HepG2 (cell line): Measurements from ENCODE around the gene FIZ1. TPM values are rescaled to one million over a fixed set of nuclear protein-coding genes. Genes with fewer than 3 reads are reported as not detected.
A peak's percentile ranks its signal among the peaks of the same experiment; 100 is the strongest.

Source experiments
- ATAC-seq: fragments of 200-7000 bp; cut with Tn5 transposase; 3 replicates; pipeline ENCODE4 v1.9.1; 2020; ENCODE audit warnings: mild to moderate bottlenecking, moderate library complexity
- BruUV-seq: library from RNA; stranded (reverse); fragments of 400-500 nt; replicated peaks from 2 replicates; lab custom pipeline; 2021; lab: Mats Ljungman, UMichigan
- CTCF ChIA-PET: fragments of 300-600 bp; formaldehyde crosslinking; extraction: SDS; loops from one replicate; lab custom pipeline; 2021; ENCODE audit warnings: low total read pairs, inconsistent platforms, low intra/inter-chr PET ratio; lab: Yijun Ruan, JAX
- POLR2A ChIA-PET: fragments of 350-600 bp; sonication (Branson Sonifier 250); formaldehyde crosslinking; loops from one replicate; lab custom pipeline; 2020; ENCODE audit warnings: antibody characterized with exemption, inconsistent platforms; lab: Yijun Ruan, JAX
- DNase-seq: peaks from one replicate; pipeline ENCODE4 v3.0.0-alpha.2; 2015; ENCODE audit warnings: low spot score
- FAIRE-seq: peaks from 3 replicates; lab custom pipeline; 2011; peaks lifted over from hg19 to GRCh38; lab: Jason Lieb, UNC
- H2AFZ ChIP-seq: one replicate; pipeline ENCODE4 v1.6.1; 2011; ENCODE audit warnings: low read length, inconsistent platforms
- H3K27ac ChIP-seq: fragments of 300-600 bp; 3 replicates; pipeline ENCODE4 v1.8.0; 2011; ENCODE audit warnings: mixed run types, mild to moderate bottlenecking, mixed read lengths, low read length, inconsistent platforms; ENCODE audit not compliant: insufficient read depth; ENCODE audit errors: extremely low read length
- H3K27me3 ChIP-seq, 2 experiments: fragments of 200-600 bp in 1 of 2; 2 replicates in 1 of 2; 3 replicates in 1 of 2; pipeline versions ENCODE4 v1.6.0 to v1.8.0; 2011; ENCODE audit warnings: low read length in 2 of 2, mild to moderate bottlenecking in 2 of 2, moderate library complexity in 2 of 2, inconsistent platforms in 1 of 2; ENCODE audit not compliant: insufficient read depth in 2 of 2, control insufficient read depth in 1 of 2
- H3K36me3 ChIP-seq, 2 experiments: fragments of 200-600 bp in 1 of 2; replicated peaks in 1 of 2; 2 replicates in 1 of 2; 3 replicates in 1 of 2; pipeline versions ENCODE4 v1.5.1 to v1.8.0; 2011; ENCODE audit warnings: low read length in 2 of 2, inconsistent platforms in 1 of 2; ENCODE audit not compliant: insufficient read depth in 2 of 2, control insufficient read depth in 1 of 2
- H3K4me1 ChIP-seq: 2 replicates; pipeline ENCODE4 v1.5.1; 2012; ENCODE audit warnings: low read length, inconsistent platforms; ENCODE audit not compliant: insufficient read depth
- H3K4me2 ChIP-seq: 2 replicates; pipeline ENCODE4 v1.6.0; 2011; ENCODE audit warnings: low read depth, low read length, inconsistent platforms
- H3K4me3 ChIP-seq, 3 experiments: fragments of 200-600 bp in 1 of 3; sonication (generic), shearing (Covaris generic) in 1 of 3; replicated peaks in 1 of 3; 2 replicates each; pipeline ENCODE4 v1.5.1; 2011 to 2016; ENCODE audit warnings: low read length in 3 of 3, inconsistent platforms in 2 of 3, low read depth in 2 of 3, mild to moderate bottlenecking in 2 of 3, control low read depth in 1 of 3, mixed read lengths in 1 of 3; ENCODE audit not compliant: insufficient read depth in 1 of 3
- H3K79me2 ChIP-seq: one replicate; pipeline ENCODE4 v1.6.1; 2011; ENCODE audit warnings: low read length, inconsistent platforms; ENCODE audit not compliant: insufficient read depth
- H3K9ac ChIP-seq: 2 replicates; pipeline ENCODE4 v1.6.0; 2011; ENCODE audit warnings: mild to moderate bottlenecking, low read depth, low read length, inconsistent platforms; ENCODE audit not compliant: insufficient read depth
- H3K9me3 ChIP-seq: 2 replicates; pipeline ENCODE4 v1.5.1; 2012; ENCODE audit warnings: mild to moderate bottlenecking, low read length
- H4K20me1 ChIP-seq: 2 replicates; pipeline ENCODE4 v1.6.0; 2011; ENCODE audit warnings: inconsistent platforms, mild to moderate bottlenecking, low read length, moderate library complexity; ENCODE audit not compliant: insufficient read depth
- IRX3 ChIP-seq: sonication (generic); formaldehyde crosslinking; IDR thresholded peaks from 2 replicates; pipeline ENCODE4 v1.8.1; 2023; ENCODE audit warnings: mild to moderate bottlenecking, low read depth, missing genetic modification reagents, borderline replicate concordance
- KLF16 ChIP-seq, 2 experiments: sonication (generic) in 1 of 2; formaldehyde crosslinking in 1 of 2; IDR thresholded peaks; 2 replicates each; pipeline versions ENCODE4 v1.6.1 to v1.8.0; 2016 to 2023; ENCODE audit warnings: missing genetic modification reagents in 2 of 2, missing compliant biosample characterization in 1 of 2
- MEIS2 ChIP-seq: sonication (generic); formaldehyde crosslinking; IDR thresholded peaks from 2 replicates; pipeline ENCODE4 v1.9.0; 2021; ENCODE audit warnings: mild to moderate bottlenecking, missing genetic modification reagents
- MXI1 ChIP-seq: IDR thresholded peaks from 3 replicates; pipeline ENCODE4 v1.6.1; 2012; ENCODE audit warnings: low read depth, low read length, inconsistent platforms, borderline replicate concordance
- NAIF1 ChIP-seq: sonication (generic); formaldehyde crosslinking; IDR thresholded peaks from 2 replicates; pipeline ENCODE4 v1.5.0; 2020; ENCODE audit warnings: mild to moderate bottlenecking, missing genetic modification reagents, borderline replicate concordance
- REL ChIP-seq: sonication (generic); formaldehyde crosslinking; conservative IDR thresholded peaks from 2 replicates; pipeline ENCODE4 v1.8.0; 2022; ENCODE audit warnings: mild to moderate bottlenecking, missing genetic modification reagents, moderate library complexity
- REXO4 ChIP-seq: sonication (generic); formaldehyde crosslinking; IDR thresholded peaks from 2 replicates; pipeline ENCODE4 v1.8.0; 2022; ENCODE audit warnings: missing genetic modification reagents, mild to moderate bottlenecking, borderline replicate concordance
- RFX1 ChIP-seq: fragments of 450-650 bp; IDR thresholded peaks from 2 replicates; pipeline ENCODE4 v1.6.1; 2017
- RFXANK ChIP-seq: IDR thresholded peaks from 2 replicates; pipeline ENCODE4 v1.6.1; 2016
- SALL2 ChIP-seq: sonication (generic); formaldehyde crosslinking; IDR thresholded peaks from 2 replicates; pipeline ENCODE4 v1.8.1; 2023; ENCODE audit warnings: mild to moderate bottlenecking, missing genetic modification reagents, inconsistent platforms
- SMC3 ChIP-seq: IDR thresholded peaks from 2 replicates; pipeline ENCODE4 v1.6.1; 2011; ENCODE audit warnings: low read length, improper control_type of control experiment
- SMYD3 ChIP-seq: sonication (generic); formaldehyde crosslinking; IDR thresholded peaks from 2 replicates; pipeline ENCODE4 v1.8.1; 2023; ENCODE audit warnings: mild to moderate bottlenecking, missing genetic modification reagents
- SNRNP70 ChIP-seq: fragments of 200-400 bp; formaldehyde crosslinking; IDR thresholded peaks from 2 replicates; pipeline ENCODE4 v1.6.1; 2017; ENCODE audit warnings: mild to moderate bottlenecking, low read depth, low read length, moderate library complexity
- WIZ ChIP-seq: sonication (generic); formaldehyde crosslinking; IDR thresholded peaks from 2 replicates; pipeline ENCODE4 v1.5.1; 2020; ENCODE audit warnings: mild to moderate bottlenecking, missing genetic modification reagents
- ZC3H4 ChIP-seq: sonication (generic); formaldehyde crosslinking; IDR thresholded peaks from 2 replicates; pipeline ENCODE4 v1.4.0; 2020; ENCODE audit warnings: missing genetic modification reagents, borderline replicate concordance
- ZFP1 ChIP-seq: IDR thresholded peaks from 2 replicates; pipeline ENCODE4 v1.6.1; 2016
- ZKSCAN1 ChIP-seq: fragments of 150-350 bp; IDR thresholded peaks from 2 replicates; pipeline ENCODE4 v1.6.1; 2014; ENCODE audit warnings: low read length
- WGBS: methylation state at CpG from one replicate; pipeline ENCODE4 v1.1.6; 2017; ENCODE audit warnings: low lambda C conversion rate; 5-methylcytosine and 5-hydroxymethylcytosine counted together
- in situ Hi-C: cut with HindIII; loops from 2 replicates; pipeline ENCODE4 v1.10.0; 2017; ENCODE audit warnings: low pct_unique_long_range_greater_than_20kb; ENCODE audit not compliant: extremely low pct_ligation_motif_present
- intact Hi-C: fragments of 100-400 bp; cut with micrococcal nuclease; formaldehyde crosslinking; loops from one replicate; pipeline ENCODE4 v1.10.0; 2022; ENCODE audit not compliant: unreplicated experiment
- polyA plus RNA-seq, 8 experiments: library from polyadenylated mRNA; depleted of rRNA in 3 of 8; stranded (reverse) in 7 of 8; unstranded in 1 of 8; fragments of >200 nt; fragmentation: Illumina TruSeq in 4 of 8; extraction: Trizol in 4 of 8; gene quantifications; 2 replicates each; pipeline versions ENCODE4 v1.2.1 to v1.2.3, GENCODE V29; 2011 to 2016; ENCODE audit warnings: low read depth in 4 of 8, missing spikeins in 1 of 8, mixed read lengths in 1 of 8; ENCODE audit not compliant: insufficient read depth in 1 of 8
- total RNA-seq, 5 experiments: library from RNA; depleted of rRNA; stranded (reverse); fragments of >200 nt; fragmentation: Illumina TruSeq; extraction: Trizol; gene quantifications; 2 replicates each; pipeline ENCODE4 v1.2.3, GENCODE V29; 2016; ENCODE audit warnings: low read depth in 1 of 5
- TF ChIP-seq, protein P1 (sequence below): fragments of 450-650 bp; IDR thresholded peaks from 2 replicates; pipeline ENCODE4 v1.6.1; 2016
- TF ChIP-seq, protein P2 (sequence below): sonication (generic); formaldehyde crosslinking; IDR thresholded peaks from 2 replicates; pipeline ENCODE4 v1.4.0; 2020; ENCODE audit warnings: missing genetic modification reagents, borderline replicate concordance

FIZ1 gene
- total and polyA plus RNA-seq, 2 of the 13 experiments (the other 11 are each of a cell fraction or from before 2014, with no cell fraction given): 3.6 to 5.9 TPM

DNA sequence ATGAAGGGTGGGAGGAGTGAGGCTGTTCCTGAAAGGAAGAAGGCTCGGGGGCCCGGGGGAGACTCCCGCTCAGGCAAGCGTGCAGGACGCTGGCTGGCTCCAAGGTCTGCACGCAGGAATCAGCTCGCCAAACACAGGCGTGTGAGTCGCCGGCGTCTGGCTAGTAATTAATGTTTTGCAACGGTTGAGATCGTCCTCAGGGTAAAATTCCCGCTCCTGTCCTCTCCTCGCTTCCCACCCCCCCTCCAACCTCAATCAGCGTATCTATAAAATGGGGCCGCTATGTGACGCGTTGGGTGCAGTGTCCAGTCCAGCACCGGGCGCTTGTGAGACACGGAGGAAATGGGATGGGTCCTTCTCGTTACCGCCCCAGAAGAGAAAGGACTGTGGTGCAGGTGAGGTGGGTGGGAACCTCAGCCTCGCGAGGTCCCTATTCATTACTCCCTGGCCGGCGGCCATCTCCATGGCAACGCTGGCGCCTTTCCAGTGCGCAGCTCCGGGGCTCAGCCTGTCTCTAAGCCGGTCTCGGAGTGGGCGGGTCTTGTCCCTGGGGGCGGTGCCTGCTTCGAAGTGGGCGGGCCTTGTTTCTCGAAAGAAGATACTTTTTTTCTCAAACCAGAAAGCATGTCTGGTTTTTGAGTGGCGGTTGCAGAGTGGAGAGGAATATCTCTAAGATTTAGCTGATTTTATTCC, 12.2 kb downstream of the FIZ1 start (continued):
- TF ChIP-seq SNRNP70 (no peak), ZFP1 (no peak), MXI1 (peak; percentile 83; the same call in 2 of the 3 replicates), ZC3H4 (CRISPR knock-in tag) (no peak)

DNA sequence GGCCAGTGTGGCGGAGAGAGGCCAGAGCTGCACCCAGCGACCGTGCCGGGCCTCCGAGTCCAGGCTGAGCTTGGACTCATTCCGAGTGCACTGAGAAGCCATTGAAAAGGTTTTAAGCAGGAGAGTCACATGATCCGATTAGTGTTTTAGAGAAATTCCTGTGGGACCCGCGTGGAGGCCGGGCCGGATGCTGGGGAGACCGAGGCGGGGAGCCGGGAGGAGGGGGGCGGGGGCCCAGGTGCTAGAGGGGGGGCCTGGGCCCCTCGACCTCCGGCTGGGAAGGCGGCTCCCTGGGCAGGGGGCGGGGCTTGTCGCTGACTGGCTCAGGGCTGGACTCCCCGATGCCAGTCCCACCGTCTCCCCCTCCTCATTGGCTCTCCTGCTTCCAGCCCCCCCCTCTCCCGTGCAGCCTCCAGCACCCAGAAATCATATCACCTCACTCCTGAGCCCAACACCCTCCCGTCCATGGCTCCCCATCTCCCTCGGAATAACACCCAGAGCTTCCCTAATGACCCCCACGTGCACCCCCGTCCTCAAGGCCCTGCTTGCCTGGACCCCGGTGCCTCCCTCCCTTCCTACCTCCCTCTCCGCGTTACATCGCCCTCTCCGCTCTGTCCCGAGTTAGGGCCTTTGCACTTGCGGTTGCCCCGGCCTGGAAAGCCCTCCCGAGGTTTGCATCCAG, 13.5 kb downstream of the FIZ1 start:
- peak overlapping the region; percentile 89 for H3K4me2 ChIP-seq
- H3K36me3 ChIP-seq: no peaks in the 10 kb centered on the region
- ATAC-seq: peak; percentile 72
- no peaks in the 10 kb centered on the region; a peak in 1 of 5 replicates for H3K27me3 ChIP-seq
- ChIA-PET POLR2A (interaction anchor here (1.0 to 5.3 kb wide), 5 partner anchors 14 to 39 kb away, joined by 3 to 66 read pairs (median 4); partner anchors contain the start of genes FIZ1, ZNF524 and ZNF784), CTCF (no interaction called here)
- 2% methylated on average over 23 of the region's 36 CpGs for WGBS
- intact Hi-C loops: loop anchor here (2.0 to 10.0 kb wide), 3 partner anchors 15 to 71 kb away; partner anchors contain the start of gene ZNF524
- peaks cover 47% of the 10 kb centered on the region for H3K4me1 ChIP-seq
- H3K9me3 ChIP-seq: no peaks in the 10 kb centered on the region
- no TSS peak for BruUV-seq
- H3K79me2 ChIP-seq: no peaks in the 10 kb centered on the region
- H3K27ac ChIP-seq: peak overlapping the region; percentile 25
- peak; percentile 76 for DNase-seq
- no peak overlapping the region for H2AFZ ChIP-seq
- no peaks in the 10 kb centered on the region for H4K20me1 ChIP-seq
- peak overlapping the region; percentile 63 for H3K9ac ChIP-seq
- peak; percentile 8 for FAIRE-seq
- peak overlapping the region; percentile 56 to 88 (median 64) for H3K4me3 ChIP-seq
- in situ Hi-C loops: no loop called here
- TF ChIP-seq NAIF1 (CRISPR knock-in tag) (no peak), SMYD3 (CRISPR knock-in tag) (no peak), ZKSCAN1 (no peak), REXO4 (no peak), SALL2 (CRISPR knock-in tag) (peak; percentile 58; the same call in 1 of the 2 replicates), KLF16 (CRISPR knock-in tag; IDR thresholded peaks at IDR 0.05) (no peak), SMC3 (no peak), WIZ (CRISPR knock-in tag) (no peak), IRX3 (CRISPR knock-in tag) (no peak), RFXANK (no peak), RFX1 (no peak), MEIS2 (CRISPR knock-in tag) (no peak), REL (CRISPR knock-in tag) (no peak)
- TF ChIP-seq, protein P1, sequence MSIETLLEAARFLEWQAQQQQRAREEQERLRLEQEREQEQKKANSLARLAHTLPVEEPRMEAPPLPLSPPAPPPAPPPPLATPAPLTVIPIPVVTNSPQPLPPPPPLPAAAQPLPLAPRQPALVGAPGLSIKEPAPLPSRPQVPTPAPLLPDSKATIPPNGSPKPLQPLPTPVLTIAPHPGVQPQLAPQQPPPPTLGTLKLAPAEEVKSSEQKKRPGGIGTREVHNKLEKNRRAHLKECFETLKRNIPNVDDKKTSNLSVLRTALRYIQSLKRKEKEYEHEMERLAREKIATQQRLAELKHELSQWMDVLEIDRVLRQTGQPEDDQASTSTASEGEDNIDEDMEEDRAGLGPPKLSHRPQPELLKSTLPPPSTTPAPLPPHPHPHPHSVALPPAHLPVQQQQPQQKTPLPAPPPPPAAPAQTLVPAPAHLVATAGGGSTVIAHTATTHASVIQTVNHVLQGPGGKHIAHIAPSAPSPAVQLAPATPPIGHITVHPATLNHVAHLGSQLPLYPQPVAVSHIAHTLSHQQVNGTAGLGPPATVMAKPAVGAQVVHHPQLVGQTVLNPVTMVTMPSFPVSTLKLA: no peak
- TF ChIP-seq, protein P2, sequence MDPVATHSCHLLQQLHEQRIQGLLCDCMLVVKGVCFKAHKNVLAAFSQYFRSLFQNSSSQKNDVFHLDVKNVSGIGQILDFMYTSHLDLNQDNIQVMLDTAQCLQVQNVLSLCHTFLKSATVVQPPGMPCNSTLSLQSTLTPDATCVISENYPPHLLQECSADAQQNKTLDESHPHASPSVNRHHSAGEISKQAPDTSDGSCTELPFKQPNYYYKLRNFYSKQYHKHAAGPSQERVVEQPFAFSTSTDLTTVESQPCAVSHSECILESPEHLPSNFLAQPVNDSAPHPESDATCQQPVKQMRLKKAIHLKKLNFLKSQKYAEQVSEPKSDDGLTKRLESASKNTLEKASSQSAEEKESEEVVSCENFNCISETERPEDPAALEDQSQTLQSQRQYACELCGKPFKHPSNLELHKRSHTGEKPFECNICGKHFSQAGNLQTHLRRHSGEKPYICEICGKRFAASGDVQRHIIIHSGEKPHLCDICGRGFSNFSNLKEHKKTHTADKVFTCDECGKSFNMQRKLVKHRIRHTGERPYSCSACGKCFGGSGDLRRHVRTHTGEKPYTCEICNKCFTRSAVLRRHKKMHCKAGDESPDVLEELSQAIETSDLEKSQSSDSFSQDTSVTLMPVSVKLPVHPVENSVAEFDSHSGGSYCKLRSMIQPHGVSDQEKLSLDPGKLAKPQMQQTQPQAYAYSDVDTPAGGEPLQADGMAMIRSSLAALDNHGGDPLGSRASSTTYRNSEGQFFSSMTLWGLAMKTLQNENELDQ (CRISPR knock-in tag): no peak
